Upper lobe of left lung (tissue), 6 donors: ENCODE measurements around the gene TTLL12. TPM values are rescaled to one million over a fixed set of nuclear protein-coding genes. Genes with fewer than 3 reads are reported as not detected.

Source experiments
- ATAC-seq, 2 donors: fragments of 200-7000 bp; cut with Tn5 transposase; one replicate each; pipeline ENCODE4 v1.9.1; 2022; ENCODE audit warnings: mild to moderate bottlenecking in 2 of 2, moderate library complexity in 2 of 2; ENCODE audit not compliant: low FRiP score in 2 of 2
- DNase-seq, 2 donors: peaks; one replicate each; pipeline ENCODE4 v3.0.0-alpha.2; 2019 to 2020
- H3K27ac ChIP-seq, 4 donors: fragments of 200-600 bp; sonication (generic); one replicate each; pipeline ENCODE4 v1.5.1; 2016 to 2019
- H3K27me3 ChIP-seq, 4 donors: fragments of 200-600 bp; sonication (generic); one replicate each; pipeline ENCODE4 v1.5.1; 2017 to 2019
- H3K36me3 ChIP-seq, 4 donors: fragments of 200-600 bp; sonication (generic); one replicate each; pipeline ENCODE4 v1.5.1; 2016 to 2019
- H3K4me1 ChIP-seq, 4 donors: fragments of 200-600 bp; sonication (generic); one replicate each; pipeline ENCODE4 v1.5.1; 2018 to 2019
- H3K4me3 ChIP-seq, 4 donors: fragments of 200-600 bp; sonication (generic); one replicate each; pipeline ENCODE4 v1.5.1; 2017 to 2019; ENCODE audit warnings: mild to moderate bottlenecking in 2 of 4, moderate library complexity in 1 of 4
- H3K9me3 ChIP-seq, 4 donors: fragments of 200-600 bp; sonication (generic); one replicate each; pipeline ENCODE4 v1.5.1; 2018 to 2019
- EP300 ChIP-seq, 4 donors: sonication (generic); formaldehyde crosslinking; IDR thresholded peaks; one replicate each; pipeline ENCODE4 v1.5.1; 2017; ENCODE audit warnings: antibody characterized with exemption in 4 of 4, control low read depth in 2 of 4
- POLR2A ChIP-seq, 4 donors: fragments of 450-650 bp; IDR thresholded peaks; one replicate each; pipeline ENCODE4 v1.5.1; 2016 to 2017; ENCODE audit warnings: antibody characterized with exemption in 4 of 4, mild to moderate bottlenecking in 2 of 4
- POLR2AphosphoS5 ChIP-seq, 2 donors: sonication (generic); formaldehyde crosslinking; IDR thresholded peaks; one replicate each; pipeline ENCODE4 v1.5.1; 2017; ENCODE audit warnings: antibody characterized with exemption in 2 of 2
- WGBS, 2 donors: methylation state at CpG; one replicate each; pipeline ENCODE4 v1.1.5; 2017 to 2018; 5-methylcytosine and 5-hydroxymethylcytosine counted together
- total RNA-seq, 6 donors: library from RNA; depleted of rRNA in 4 of 6; stranded (reverse); fragments of >200 nt in 4 of 6; gene quantifications; one replicate each; pipeline versions ENCODE4 v1.1.0 to v1.2.1, GENCODE V29; 2016 to 2021
- TF ChIP-seq, protein P1 (sequence below), 6 experiments: fragments of 450-650 bp in 4 of 6; fragments of 200-600 bp in 2 of 6; sonication (generic) in 2 of 6; IDR thresholded peaks; one replicate each; pipeline ENCODE4 v1.5.1; 2016 to 2019; ENCODE audit warnings: antibody characterized with exemption in 6 of 6
- donor health status: DM: no; HTN: no; CAD: no; lungs with moderate emphysema.
- donor health status: DM: no; HTN: yes; CAD: no; lungs with severe emphysema.

TTLL12 gene
- total RNA-seq, 6 donors from 2014 or later: 19.6 to 49.2 (median 25.0) TPM

- TF ChIP-seq, protein P1, sequence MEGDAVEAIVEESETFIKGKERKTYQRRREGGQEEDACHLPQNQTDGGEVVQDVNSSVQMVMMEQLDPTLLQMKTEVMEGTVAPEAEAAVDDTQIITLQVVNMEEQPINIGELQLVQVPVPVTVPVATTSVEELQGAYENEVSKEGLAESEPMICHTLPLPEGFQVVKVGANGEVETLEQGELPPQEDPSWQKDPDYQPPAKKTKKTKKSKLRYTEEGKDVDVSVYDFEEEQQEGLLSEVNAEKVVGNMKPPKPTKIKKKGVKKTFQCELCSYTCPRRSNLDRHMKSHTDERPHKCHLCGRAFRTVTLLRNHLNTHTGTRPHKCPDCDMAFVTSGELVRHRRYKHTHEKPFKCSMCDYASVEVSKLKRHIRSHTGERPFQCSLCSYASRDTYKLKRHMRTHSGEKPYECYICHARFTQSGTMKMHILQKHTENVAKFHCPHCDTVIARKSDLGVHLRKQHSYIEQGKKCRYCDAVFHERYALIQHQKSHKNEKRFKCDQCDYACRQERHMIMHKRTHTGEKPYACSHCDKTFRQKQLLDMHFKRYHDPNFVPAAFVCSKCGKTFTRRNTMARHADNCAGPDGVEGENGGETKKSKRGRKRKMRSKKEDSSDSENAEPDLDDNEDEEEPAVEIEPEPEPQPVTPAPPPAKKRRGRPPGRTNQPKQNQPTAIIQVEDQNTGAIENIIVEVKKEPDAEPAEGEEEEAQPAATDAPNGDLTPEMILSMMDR (IDR thresholded peaks at IDR 0.05): no peak
- no peak for TF ChIP-seq POLR2A (IDR thresholded peaks at IDR 0.05)
- no peak for TF ChIP-seq POLR2AphosphoS5 (IDR thresholded peaks at IDR 0.05)
- TF ChIP-seq EP300 (IDR thresholded peaks at IDR 0.05): no peak
These were observed 11.9 kb downstream of the TTLL12 start for GRCh38 chr22:43174941-43175531.

DNA sequence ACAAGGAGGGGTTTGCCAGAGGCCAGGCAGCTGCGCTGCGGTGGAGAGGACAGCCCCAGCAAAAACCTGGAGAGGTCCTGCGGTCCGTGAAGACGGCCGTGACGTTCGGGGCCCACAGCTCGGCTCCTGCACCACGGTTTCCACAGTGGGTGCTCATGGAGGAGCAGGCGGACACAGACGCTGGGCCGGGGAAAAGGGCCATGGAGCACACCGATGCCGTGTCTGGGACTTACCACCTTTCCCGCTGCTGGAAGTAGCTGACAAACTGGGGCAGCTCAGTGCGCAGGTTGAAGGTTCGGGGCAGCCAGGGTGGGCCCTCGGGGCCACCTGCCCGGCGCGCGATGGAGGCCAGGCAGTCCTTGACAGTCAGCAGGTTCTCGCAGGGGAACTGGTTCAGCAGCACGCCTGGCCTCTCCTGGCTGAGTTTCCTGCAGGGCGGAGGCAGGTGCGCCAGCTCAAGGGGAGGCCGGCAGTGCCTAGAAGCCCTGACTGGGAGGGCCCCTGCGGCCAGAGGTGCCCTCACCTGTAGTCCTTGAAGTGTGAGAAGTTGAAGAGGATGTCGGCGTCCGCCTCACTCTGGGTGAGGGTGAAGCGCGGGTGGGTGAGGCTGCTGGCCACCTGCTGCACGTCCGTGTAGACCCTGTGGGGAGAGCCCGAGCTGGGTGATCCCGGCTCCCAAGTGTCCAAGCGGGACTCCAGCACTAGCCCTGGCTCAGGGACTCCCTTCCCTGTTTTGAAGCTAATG, 12.8 kb downstream of the TTLL12 start:
- Histone ChIP-seq H3K4me3 (no peak overlapping the region), H3K27ac (no peak overlapping the region), H3K4me1 (no peaks in the 10 kb centered on the region), H3K9me3 (no peaks in the 10 kb centered on the region), H3K27me3 (no peaks in the 10 kb centered on the region), H3K36me3 (peaks cover 10 to 71% (median 54%) of the 10 kb centered on the region in 4 donors)
- TF ChIP-seq EP300 (IDR thresholded peaks at IDR 0.05) (no peak), POLR2AphosphoS5 (IDR thresholded peaks at IDR 0.05) (no peak), POLR2A (IDR thresholded peaks at IDR 0.05) (no peak)
- TF ChIP-seq, protein P1 (IDR thresholded peaks at IDR 0.05): no peak
- DNase-seq (no peak), ATAC-seq (no peak)
- 95% methylated on average over 22 to 37 of the region's 39 CpGs for WGBS, 2 donors

More at GRCh38 chr22:43174941-43175531, 11.9 kb downstream of the TTLL12 start:
- H3K27me3 ChIP-seq: no peaks in the 10 kb centered on the region
- H3K36me3 ChIP-seq: peaks cover 10 to 79% (median 56%) of the 10 kb centered on the region in 4 donors
- no peak for ATAC-seq
- WGBS, 2 donors: 95 to 96% methylated on average over 6 to 9 of the region's 9 CpGs
- no peaks in the 10 kb centered on the region for H3K9me3 ChIP-seq
- no peak overlapping the region for H3K27ac ChIP-seq
- H3K4me1 ChIP-seq: no peaks in the 10 kb centered on the region
- no peak for DNase-seq
- H3K4me3 ChIP-seq: no peak overlapping the region

- no peaks in the 10 kb centered on the region for H3K27me3 ChIP-seq
- 92% methylated on average over 8 of the region's 9 CpGs; no CpG with 5 or more reads in 1 of the 2 donors for WGBS, 2 donors
- no peak for ATAC-seq
- no peak for DNase-seq
- no peaks in the 10 kb centered on the region for H3K9me3 ChIP-seq
- no peak overlapping the region for H3K27ac ChIP-seq
- TF ChIP-seq EP300 (IDR thresholded peaks at IDR 0.05): no peak
- TF ChIP-seq, protein P1 (IDR thresholded peaks at IDR 0.05): no peak
- TF ChIP-seq POLR2AphosphoS5 (IDR thresholded peaks at IDR 0.05): no peak
- no peak for TF ChIP-seq POLR2A (IDR thresholded peaks at IDR 0.05)
- H3K4me3 ChIP-seq: no peak overlapping the region
- H3K4me1 ChIP-seq: no peaks in the 10 kb centered on the region
- H3K36me3 ChIP-seq: peaks cover 10 to 69% (median 51%) of the 10 kb centered on the region in 4 donors
These were observed 13.4 kb downstream of the TTLL12 start for GRCh38 chr22:43173566-43173965.

DNA sequence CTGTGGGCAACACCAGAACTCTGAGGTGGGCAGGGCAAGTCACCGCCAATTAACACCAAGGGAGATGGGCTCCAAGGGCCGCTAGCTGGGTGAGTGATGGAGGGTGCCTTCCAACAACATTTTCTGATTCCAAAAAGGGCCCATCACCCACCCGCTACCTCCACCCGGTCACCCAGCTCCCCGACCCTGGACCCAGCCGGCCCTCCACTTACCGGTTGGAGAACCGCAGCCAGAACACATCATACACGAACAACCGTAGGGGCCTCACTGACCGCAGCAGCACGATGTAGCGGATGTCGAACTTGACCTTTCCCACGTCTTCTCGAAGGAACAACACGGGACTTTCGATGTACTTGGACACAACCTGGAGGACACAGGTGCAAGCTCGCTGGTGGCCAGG, 14.7 kb downstream of the TTLL12 start:
- Histone ChIP-seq H3K27me3 (no peaks in the 10 kb centered on the region), H3K36me3 (peaks cover 10 to 74% (median 58%) of the 10 kb centered on the region in 4 donors), H3K4me3 (no peak overlapping the region), H3K27ac (no peak overlapping the region), H3K9me3 (no peaks in the 10 kb centered on the region), H3K4me1 (no peaks in the 10 kb centered on the region)
- DNase-seq (peak in 1 of 2 donors; percentile 60), ATAC-seq (no peak)
- TF ChIP-seq POLR2AphosphoS5 (IDR thresholded peaks at IDR 0.05) (no peak), EP300 (IDR thresholded peaks at IDR 0.05) (no peak), POLR2A (IDR thresholded peaks at IDR 0.05) (no peak)
- TF ChIP-seq, protein P1 (IDR thresholded peaks at IDR 0.05): no peak
- WGBS, 2 donors: 94% methylated on average over 19 of the region's 19 CpGs
